HG03571 (cell line): Measurements from ENCODE around the gene KHDRBS2.

Experiments
- ATAC-seq: cut with Tn5 transposase; IDR thresholded peaks from one replicate; pipeline ENCODE4 v1.9.1; 2021; ENCODE audit not compliant: unreplicated experiment

The KHDRBS2 gene

GRCh38 chr6:62192593-62192992 lies 93.4 kb downstream of the KHDRBS2 start:
- ATAC-seq = no peak

DNA sequence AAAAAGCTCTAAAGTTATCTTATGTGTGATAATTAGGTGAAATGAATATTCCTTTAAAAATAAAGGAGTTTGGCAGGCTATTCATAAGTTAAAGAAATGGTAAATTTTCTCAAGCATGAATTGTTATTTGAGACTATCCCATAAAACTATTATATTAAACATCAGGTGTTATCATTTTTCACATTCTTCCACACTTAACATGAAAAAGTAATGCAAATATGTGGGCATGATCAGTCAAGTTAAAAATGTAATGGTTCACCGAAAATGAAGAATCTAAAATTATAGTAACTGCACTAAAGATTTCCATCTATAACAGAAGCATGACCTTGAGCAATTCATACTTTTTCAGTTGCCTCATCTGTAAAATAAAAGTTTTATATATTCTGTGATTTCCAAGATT lies 110.8 kb downstream of the KHDRBS2 start:
- no peak for ATAC-seq

GRCh38 chr6:62174548-62174947 lies 111.5 kb downstream of the KHDRBS2 start:
- ATAC-seq = no peak

DNA sequence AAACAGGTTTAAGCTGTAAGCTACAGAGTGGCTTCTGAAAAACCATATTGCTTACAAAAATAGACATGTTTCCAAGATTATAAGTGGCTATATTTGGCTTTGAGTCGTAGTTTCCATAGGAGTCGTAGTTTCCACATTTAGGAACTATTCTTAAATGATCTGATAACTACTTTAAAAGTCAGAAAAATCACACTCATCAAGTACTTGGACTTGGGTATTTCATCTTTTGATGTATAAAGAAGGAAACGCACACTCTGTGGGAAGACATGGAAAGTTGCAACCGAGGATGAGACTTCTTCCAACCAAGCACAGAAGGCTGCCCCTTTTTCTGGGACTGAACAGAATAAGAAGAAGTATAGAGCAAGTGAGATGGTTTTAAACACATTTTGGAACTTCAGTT lies 118.3 kb downstream of the KHDRBS2 start:
- no peak for ATAC-seq

- no peak for ATAC-seq
Observed at GRCh38 chr6:62162858-62163257, 123.2 kb downstream of the KHDRBS2 start.

DNA sequence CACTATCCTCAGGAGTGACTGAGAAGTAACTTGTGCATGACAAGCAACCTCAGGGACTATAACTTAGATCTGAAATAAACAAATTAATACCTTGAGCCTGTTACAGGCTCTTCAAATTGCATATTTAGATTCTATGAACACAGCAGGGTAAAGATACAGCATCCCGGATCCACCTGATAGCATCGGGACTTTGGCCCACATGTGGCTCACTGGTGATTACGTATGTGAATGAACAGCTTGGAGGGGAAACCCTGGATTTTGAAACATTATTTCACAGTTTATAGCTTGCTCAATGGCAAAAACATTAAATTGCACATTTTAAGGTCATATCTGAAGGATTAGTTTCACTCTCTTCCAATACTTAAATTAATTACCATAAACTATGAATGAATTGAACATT lies 133.2 kb downstream of the KHDRBS2 start:
- no peak for ATAC-seq

GRCh38 chr6:62150048-62150663 lies 135.9 kb downstream of the KHDRBS2 start:
- peak; percentile 68 for ATAC-seq

- ATAC-seq = no peak
Observed at GRCh38 chr6:62146954-62147853, 138.8 kb downstream of the KHDRBS2 start.

GRCh38 chr6:62129127-62129526 lies 156.9 kb downstream of the KHDRBS2 start:
- no peak for ATAC-seq

GRCh38 chr6:62119401-62119800 lies 166.6 kb downstream of the KHDRBS2 start:
- ATAC-seq = no peak

DNA sequence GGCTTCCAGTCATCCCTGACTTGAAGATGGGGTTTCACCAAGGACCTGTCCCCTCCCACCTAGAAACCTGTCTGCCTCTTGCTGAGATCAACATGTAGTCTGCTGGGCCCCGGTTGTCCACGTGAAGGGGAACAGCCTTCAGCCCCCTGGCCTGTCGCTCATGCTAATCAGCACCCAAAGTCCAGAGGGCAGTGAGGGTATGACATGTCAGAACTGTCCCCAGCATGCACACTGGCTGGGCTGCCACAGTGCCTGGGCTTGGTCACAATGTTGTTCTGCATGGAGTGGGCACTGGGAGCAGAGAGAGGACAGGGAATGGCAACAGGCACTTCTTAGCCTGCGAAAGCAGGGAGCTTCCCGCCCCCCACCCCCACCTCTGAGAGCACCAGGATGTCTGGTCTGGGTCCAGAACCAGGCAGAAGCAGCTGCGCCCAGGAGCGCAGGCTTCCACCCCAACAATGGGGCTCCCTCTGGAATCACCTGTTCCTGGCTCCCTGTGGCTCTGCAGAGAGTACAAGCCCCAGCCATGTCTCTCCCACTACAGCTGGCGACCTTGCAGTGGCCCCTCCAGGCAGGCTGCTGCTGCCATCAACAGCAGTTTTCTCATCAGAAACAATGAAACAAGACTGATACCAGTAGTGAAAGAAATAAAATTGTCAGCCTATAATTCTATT lies 182.7 kb downstream of the KHDRBS2 start:
- ATAC-seq = no peak

DNA sequence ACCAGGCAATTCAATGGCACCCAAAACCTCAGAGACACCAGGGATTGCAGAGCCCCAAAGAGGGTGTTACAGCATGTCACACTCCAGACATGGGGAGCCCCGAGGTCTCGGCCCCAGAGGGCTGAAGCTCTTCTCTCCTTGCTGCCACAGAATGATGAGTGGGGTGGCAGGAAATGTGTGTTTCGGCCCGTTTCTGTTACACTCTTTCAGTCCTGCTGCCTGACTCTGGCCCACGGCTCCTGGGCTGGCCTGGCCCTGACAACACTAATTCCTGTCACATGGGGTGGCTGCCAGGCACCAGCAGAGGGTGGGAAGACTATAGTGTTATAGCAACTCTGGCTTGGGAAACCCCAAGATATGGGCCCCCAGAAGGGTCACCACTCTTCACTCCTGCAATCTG lies 183.6 kb downstream of the KHDRBS2 start:
- ATAC-seq = no peak

GRCh38 chr6:62090442-62091229 lies 195.4 kb downstream of the KHDRBS2 start:
- ATAC-seq = no peak

DNA sequence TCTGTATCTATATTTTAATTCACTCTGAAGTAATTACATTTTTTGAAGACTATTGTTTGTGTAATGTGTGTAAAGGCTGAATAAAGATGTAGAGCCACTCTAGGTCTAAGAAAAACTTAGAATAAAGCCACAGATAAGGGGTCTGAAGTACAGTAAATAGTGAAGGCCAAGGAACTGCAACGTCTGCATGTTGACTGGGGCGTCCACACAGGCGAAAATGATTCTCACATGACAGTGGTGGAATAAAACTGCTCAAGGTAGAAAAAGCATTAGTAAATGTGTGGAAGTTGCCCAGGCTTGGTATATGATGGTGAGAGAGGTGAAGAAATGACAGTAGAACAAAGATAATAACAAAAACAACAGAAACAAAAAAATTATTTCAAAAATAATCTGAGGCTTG lies 196.2 kb downstream of the KHDRBS2 start:
- no peak for ATAC-seq

DNA sequence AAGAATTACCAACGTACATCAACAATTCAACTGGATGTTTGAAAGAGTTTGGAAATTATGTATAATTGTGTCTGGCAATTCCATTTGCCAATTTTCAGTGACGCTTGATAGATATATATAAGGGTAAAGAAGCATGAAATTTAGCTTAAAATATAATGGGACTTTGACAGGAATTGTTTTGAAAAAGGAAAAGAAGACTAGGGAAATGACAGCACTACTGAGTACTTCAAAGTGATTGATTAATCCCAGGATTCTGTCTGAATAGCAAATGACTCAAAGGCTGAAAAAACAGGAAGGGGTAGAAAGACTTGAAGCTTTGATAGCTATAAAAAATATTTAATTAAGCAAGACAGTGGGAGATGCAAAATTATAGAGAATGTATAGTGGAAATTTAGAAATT lies 200.0 kb downstream of the KHDRBS2 start:
- no peak for ATAC-seq

DNA sequence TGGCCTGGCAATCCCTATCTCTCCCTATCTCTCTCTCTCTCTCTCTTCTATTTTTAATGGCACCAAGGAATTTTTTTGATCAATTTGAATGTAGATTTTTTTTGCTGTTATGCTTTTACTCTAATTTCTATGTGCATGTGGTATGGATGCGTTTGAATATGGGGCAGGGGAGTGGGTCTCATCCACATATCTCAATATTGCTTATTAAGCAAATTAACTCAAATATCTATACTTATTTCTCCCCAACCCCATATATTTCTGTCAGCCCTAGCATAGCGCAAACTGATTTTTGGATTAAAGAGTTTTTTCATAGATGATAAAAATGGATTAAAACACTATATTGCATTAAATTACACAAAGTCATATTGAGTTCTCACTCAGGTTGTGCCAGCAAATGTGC lies 210.2 kb downstream of the KHDRBS2 start:
- ATAC-seq = no peak

DNA sequence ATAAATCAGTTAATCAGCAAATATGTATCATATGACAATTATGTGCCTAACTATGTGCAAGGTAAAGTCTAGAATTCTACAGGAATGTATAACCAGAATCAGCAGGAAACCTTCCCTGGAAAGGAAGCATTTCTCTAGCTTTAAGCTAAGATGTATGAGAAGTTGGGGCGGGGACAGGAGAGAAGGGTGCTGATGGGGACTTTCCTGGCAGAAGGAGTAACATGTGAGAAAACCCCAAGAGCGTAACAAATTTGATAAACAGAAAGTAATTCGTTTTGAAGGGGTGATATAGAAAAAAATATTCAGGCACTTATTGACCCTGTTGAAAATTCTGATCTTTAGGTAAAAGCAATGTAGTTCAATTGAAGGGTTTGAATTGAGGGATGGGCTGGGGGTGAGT lies 226.1 kb downstream of the KHDRBS2 start:
- ATAC-seq = no peak

- no peak for ATAC-seq
Observed at GRCh38 chr6:62057300-62057699, 228.7 kb downstream of the KHDRBS2 start.

DNA sequence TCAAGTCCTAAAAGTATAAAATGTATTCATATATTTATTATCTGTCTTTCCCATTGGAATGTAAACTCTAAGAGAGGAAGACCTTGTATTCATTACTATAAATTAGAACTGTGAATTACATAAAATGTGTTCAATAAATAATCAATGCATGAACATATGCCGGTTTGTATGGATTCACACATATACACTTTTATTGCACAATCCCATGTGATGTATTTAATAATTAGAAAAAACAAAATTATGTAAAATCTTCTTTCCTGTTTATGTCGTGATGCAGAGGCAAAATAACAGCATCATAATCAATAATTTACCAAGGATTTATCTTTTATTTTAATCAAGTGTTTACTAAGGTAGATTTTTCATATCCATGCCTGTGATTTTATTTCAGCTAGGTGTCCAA lies 240.5 kb downstream of the KHDRBS2 start:
- ATAC-seq = no peak

- no peak for ATAC-seq
Observed at GRCh38 chr6:62043084-62043483, 242.9 kb downstream of the KHDRBS2 start.

DNA sequence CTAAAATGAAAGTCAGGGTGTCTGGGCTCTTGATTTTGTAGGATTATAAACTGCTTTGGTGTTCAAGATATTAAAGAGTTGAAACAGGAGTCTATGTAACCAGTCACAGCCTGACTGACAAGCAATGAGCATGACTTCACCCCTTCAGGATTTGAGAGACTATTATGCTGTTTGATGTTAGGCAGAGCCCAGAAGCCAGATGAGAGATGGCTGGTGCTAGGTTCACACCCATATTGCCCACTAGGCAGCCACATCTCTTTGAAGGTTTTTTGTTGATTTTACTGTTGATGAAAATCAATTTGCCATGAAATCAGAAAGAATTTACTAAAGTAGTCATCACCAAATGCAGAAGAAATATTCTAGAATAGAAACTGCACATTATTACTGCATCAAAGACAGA lies 243.6 kb downstream of the KHDRBS2 start:
- ATAC-seq = no peak
